SW 1271 (cell line): Measurements from ENCODE around the gene ZNF541.
"Not testable (repeated sequence)": the region's sequence is repeated elsewhere in the genome, so short reads cannot be mapped to it uniquely, and the experiment has no call there.

Experiments used
- DNase-seq, 2 experiments: peaks; one replicate each; lab custom pipeline; 2025; lab: John Stamatoyannopoulos, UW

Gene ZNF541

DNA sequence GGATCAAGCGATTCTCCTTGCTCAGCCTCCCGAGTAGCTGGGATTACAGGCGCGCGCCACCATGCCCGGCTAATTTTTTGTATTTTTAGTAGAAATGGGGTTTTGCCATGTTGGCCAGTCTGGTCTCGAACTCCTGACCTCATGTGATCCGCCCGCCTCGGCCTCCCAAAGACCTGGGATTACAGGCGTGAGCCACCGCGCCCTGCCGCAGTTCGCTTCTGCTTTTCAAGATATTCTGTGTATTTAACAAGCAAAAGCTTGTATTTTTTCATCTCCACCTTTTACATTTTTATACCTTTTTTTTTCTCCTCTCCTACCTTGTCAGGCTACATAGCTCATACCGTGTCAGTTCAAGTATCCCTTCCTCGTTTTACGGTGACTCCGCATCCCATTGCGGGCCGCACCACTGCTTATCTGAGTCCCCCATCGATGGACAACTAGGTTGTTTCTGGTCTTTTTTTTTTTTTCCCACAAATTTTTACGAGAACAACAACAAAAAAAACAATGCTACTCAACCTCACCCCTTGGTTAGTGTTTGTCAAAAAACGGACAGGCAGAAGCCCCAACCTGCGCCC is 26.8 kb upstream of the ZNF541 start:
- peak in 1 of 2 experiments; percentile 36 for DNase-seq

DNA sequence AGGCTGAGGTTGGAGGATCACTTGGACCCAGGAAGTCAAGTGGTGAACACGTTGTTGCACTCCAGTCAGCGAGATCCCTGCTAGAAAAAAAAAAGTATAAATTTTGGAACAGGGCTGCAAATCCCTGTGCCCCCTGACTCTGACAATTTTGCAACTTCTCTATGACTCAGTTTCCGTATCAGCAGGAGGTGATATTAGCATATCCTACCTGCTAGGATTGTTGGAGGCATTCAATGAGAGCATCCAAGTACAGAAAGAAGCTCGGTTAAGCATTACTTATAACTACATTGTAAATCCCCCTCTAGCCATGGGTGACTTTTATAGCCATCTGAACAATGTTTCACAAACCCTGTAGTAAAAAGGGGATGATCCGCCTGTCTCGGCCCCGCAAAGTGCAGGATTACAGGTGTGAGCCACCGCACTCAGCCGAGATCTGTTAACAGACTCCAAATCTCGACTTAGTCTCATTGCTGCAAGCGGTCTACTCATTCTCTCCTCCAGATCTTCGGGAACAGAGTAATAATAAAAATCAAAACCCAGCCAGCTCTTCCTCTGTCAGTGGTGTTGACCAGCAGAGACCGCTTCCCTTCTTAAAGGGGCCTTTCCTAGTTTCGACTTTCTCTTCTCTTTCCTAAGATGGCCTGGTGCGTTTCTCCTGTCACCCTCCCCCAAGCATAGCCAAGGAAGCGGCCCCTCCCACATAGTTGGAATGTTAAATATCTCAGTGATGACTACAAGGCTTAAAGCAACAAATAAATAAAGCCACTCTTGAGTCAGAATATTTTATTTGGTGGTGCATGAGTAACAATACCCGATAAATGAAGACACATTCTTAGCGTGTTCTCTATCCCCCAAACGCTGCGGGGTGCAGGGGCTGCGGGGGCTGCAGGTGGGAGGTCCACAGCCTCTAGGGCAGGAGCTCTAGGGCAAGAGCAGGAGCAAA is 25.7 kb upstream of the ZNF541 start:
- DNase-seq: peak; percentile 86 to 97

DNA sequence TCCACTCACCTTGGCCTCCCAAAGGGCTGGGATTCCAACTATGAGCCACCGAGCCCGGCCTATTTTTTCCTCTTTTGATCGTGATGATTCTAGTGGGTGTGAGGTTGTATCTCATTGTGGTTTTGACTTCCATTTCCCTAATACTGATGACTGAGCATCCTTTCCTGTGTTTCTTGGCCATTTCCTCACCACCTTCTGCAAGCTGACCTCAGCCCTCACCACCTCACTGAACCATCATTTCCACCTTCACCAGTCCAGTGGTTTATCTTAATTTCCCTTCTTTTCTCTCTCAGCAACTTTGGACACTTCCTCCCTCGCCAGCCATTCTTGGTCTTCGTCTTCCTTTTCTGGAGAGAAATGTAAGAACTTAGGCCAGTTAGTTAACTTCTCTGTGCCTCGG is 23.0 kb upstream of the ZNF541 start:
- no peak for DNase-seq

DNA sequence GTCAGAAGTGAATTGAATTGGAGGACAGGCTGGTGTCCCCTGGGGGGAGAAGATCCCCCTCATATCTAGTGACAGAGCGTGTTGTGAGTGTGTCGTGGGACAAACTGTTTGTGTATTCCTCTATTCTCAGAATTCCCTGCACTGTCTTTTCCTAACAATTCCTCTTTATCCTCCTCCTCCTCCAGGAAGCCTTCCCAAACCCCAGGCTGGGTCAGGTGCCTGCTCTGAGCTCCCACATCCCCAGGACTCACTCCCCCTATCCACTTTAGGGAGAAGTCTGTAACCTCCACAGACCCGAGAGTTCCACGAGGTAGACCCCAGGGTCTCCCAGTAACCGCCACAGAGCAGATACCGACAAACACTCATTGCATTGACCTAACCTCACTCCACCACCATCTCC is 20.9 kb upstream of the ZNF541 start:
- no peak for DNase-seq

DNA sequence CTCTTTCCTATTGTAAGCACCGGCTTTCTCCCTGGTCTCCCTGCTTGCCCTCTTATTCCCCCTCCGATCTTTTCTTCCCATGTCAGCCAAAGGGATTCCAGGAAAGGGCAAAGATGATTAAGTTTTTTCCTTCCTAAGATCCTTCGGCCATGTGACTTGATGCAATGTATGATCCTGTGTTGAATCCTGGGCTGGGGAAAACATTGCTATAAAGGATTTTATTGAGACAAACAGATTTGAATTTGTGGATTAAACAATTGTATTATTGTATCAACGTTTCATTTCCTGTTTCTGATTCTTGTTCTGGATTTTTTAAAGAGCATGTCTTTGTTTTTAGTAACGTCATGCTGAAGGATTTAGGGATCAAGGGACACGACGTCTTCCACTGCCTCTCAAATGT is 16.9 kb upstream of the ZNF541 start:
- DNase-seq: no peak

DNA sequence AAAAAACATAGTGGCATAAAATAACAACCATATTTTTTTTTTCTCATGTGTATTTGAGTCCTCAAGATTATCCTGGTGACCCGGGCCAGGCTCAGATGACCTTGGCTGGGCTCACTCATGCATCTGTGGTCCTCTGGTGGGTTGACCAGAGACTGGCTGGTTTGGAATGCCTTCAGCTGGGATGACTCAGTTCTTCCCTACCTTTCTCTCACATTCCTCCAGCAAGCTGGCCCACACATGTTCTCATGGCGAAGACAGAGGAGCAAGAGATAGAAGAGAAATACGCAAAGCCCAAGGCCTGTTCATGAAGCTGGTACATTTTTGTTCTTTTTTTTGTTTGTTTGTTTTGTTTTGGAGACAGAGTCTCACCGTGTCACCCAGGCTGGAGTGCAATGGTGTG is 14.3 kb upstream of the ZNF541 start:
- DNase-seq: no peak

DNA sequence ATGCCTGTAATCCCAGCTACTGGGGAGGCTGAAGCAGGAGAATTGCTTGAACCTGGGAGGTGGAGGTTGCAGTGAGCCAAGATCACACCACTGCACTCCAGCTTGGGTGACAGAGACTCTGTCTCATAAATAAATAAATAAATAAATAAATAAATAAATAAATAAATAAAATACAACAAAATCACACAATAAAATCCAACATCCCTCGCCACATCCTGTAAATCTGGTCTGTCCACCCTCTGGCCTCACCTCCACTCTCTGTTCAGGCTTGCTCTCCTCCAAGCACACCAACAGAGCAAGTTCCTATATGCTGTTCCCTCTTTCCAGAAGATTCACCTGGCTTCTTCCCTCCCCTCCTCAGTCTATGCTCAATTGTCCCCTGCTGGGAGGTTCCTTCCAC is 10.2 kb upstream of the ZNF541 start:
- DNase-seq: not testable (repeated sequence)

DNA sequence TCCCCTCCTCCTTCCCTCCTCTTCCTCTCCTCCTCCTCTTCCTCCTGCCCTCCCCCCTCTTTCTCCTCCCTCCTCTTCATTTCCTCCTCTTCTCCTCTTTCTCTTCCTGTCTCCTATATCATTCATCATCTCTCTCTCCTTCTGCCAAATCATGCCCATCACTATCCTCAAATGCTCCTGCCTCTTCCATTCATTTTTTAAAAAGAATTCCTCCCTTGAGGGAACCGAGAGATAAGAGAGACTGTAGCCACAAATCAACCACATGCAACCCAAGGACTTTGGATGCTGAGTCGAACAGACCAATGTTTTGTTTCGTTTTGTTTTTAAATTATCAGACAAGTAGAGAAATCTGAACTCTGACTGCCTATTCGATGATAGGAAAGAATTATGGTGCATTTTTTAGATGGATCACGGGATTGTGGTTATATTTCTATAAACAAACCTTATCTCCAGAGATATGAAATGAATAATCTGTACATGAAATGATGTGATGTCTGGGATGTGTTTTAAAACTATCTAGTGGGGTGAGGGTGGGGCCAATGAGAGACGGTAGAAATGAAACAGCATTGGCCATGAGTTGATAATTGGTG is 9.5 kb upstream of the ZNF541 start:
- DNase-seq: no peak

DNA sequence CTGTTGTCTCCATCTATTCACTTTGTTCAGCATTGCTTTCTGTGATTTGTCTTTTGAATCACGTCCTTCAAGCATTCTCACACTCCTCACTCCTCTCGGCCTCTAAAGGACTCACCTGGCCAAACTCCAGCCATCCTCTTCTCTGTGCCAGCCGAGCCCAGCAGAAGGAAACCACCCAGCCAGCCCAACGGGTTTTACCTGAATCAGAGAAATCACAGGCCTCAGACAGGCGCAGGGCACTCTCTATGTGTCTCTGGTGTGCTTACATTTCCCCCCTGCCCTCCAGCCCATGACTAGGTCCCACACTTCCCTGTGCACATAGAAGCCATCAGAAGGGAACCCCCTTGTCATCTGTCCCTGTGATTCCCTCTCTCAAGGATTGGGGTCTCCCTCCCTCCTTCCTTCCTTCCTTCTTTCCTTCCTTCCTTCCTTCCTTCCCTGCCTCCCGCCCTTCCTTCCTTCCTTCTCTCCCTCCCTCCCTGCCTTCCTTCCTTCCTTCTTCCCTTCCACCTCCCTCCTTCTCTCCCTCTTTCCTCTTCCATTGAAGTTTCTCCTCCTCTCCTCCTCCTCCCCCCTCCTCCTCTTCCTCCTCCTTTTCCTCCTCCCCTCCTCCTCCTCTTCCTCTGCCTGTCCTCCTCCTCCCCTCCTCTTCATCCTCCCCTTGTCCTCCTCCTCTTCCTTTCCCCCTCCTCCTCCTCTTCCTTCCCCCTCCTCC is 8.8 kb upstream of the ZNF541 start:
- no peak for DNase-seq

DNA sequence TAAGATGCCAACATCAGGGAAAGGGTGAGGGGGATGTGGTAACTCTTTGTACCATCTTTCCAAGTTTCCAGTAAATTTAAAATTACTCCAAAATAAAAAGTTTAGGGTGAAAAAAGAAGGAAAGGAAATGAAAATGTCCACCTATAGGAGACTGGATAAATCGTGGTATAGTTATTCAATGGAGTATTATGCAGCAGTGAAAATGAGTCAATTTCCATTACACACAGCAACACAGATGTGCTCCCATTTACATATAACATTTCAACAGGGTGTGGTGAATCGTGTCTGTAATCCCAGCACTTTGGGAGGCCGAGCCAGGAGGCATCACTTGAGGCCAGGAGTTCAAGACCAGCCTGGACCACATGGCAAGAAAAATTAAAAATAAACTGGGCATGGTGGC is 7.4 kb upstream of the ZNF541 start:
- DNase-seq: no peak

DNA sequence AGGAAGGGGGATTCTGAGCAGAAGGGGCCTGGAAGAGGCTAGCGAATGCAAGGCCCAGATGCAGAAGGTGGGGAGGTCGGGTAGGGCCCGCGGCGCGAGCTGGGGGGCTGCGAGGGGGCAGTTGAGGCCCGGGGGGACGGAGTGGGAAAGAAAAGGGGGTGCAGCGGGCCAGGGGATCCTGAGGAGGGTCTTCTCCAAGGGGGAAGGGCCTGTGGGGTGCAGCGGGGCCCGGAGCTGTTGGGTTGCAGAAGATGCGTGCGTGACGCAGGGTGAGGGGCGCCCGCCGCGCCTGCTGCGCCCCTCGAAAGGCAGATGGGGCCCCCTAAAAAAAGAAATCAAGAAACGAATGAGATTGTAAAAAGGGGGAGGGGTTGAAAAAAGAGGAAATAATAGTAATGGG is 313 bp downstream of the ZNF541 start:
- no peak for DNase-seq

DNA sequence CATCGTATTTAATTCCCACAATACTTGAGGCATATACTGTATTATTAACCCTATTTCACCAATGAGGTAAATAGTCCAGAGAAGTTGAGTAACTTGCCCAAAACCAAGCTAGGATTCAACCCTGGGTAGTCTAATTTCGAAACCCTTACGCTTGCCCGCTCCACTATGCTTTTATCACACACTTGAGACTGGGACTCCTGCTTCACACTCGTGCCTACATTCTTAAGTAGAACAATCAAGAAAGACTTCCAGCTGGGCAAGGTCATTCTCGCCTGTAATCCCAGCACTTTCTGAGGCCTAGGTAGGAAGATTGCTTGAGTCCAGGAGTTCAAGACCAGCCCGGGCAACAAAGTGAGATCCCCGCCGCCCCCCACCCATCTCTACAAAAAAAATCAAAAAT is 3.6 kb downstream of the ZNF541 start:
- no peak for DNase-seq

DNA sequence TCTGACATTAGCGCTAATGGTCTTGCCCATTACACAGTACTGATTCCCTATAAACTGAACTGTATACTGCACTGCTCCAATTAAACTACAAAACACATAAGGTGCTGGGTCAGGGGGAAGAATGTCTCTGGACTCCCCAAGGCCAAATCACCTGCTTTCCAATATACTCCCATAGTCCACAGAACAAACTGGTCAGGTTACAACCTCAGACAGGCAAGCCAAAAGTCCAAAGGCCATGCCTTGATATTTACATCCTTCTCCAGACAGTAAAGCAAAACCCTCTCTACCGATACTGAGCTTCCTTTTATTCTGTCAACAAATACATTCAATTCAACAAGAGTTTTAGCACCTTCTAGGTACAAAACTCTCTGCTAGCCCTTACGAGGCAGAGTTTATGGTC is 8.9 kb downstream of the ZNF541 start:
- no peak for DNase-seq

DNA sequence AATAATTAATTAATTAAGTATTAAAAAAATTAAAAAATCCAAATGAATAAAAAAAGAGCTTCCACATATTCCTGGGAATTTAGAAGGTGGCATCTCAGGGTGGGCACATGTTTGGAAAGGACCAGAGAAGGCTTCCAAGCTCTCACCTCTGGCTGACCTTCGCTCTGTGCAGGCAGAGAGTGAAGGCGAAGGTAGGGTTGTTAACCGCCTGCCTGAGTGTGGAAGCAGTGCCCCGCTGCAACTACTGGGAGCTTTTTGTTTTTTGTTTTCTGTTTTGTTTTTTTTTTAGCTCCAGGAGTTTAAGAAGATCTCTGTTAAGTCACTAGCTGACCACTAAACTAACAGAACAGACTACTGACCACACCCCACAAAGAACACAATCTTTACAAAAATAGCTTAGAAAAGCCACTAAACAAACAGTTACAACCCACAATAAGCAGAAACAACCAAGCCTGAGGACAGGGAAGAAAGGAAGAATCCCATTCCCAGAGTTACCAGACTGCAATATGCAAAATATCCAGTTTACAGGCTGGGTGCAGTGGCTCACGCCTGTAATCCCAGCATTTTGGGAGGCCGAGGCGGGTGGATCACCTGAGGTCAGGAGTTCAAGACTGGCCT is 11.4 kb downstream of the ZNF541 start:
- DNase-seq: no peak

DNA sequence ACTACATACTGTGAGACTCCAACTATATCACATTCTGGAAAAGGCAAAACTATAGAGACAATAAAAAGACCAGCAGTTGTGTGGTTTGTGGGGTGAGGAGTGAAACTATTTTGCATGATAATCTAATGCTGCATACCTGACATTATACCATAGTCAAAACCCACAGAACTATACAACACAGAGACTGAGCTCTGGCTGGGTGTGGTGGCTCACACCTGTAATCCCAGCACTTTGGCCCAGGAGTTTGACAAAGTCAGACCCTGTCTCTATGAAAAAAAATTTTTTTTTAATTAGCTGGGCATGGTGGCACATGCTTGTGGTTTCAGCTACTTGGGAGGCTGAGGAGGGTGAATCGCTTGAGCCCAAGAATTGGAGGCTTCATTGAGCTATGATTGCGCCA is 11.9 kb downstream of the ZNF541 start:
- DNase-seq: no peak

DNA sequence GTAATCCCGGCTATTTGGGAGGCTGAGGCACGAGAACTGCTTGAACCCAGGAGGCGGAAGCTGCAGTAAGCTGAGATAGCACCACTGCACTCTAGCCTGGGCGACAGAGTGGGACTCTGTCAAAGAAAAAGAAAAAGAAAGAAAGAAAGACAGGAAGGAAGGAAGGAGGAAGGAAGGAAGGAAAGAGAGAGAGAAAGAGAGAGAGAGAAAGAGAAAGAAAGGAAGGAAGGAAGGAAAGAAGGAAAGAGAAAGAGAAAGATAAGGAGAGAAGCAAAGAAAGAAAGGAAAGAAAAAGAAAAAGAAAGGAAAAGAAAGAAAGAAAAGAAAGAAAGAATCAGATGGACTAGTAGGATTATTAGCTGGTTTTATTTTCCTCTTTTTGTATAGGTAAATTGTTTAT is 22.8 kb downstream of the ZNF541 start:
- no peak for DNase-seq

DNA sequence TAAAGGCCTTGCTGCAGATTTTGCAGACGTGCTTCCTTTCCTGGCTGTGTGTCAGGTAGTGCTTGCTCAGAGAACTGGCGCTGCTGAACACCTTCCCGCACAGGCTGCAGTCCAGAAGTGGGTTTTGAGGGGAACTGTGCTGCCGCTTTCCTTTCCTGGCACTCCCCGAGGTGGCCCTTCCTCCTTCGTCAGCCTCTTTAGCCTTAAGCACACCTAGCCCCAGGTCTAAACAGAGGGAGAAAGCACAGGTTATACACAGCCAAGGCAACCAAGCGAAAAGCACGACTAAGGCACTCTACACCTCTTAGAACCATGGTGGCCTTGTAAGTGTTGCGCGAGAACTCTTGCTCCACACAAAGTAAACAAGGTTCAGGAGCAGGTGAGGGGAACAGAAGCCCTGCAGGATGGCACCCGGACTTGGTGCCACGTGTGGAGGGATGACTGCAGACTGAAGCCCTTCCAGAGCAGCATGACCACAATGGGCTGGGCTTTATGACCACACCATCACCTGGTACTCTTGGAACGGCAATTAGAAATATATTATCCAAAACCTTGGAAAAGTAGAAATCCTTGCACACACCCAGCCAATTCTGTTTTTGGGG is 23.6 kb downstream of the ZNF541 start:
- no peak for DNase-seq

DNA sequence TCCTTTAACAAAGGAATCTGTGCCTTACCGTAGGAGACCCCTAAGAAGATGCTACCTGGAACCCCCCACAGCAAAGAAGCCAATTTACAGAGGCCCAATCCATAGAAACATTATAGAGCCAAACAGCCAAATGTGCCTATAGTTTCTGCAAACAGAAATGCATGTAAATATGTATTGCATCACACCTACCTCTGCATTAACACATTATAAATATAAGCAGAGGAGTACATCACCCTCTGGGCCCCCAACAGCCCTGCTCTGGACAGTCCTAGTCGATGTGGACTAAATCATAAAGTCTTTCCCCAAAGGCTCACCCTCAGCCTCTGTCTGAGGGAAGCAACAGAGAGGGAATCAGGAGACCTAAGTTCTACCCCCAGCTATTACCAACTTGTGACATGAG is 25.7 kb downstream of the ZNF541 start:
- DNase-seq: no peak

DNA sequence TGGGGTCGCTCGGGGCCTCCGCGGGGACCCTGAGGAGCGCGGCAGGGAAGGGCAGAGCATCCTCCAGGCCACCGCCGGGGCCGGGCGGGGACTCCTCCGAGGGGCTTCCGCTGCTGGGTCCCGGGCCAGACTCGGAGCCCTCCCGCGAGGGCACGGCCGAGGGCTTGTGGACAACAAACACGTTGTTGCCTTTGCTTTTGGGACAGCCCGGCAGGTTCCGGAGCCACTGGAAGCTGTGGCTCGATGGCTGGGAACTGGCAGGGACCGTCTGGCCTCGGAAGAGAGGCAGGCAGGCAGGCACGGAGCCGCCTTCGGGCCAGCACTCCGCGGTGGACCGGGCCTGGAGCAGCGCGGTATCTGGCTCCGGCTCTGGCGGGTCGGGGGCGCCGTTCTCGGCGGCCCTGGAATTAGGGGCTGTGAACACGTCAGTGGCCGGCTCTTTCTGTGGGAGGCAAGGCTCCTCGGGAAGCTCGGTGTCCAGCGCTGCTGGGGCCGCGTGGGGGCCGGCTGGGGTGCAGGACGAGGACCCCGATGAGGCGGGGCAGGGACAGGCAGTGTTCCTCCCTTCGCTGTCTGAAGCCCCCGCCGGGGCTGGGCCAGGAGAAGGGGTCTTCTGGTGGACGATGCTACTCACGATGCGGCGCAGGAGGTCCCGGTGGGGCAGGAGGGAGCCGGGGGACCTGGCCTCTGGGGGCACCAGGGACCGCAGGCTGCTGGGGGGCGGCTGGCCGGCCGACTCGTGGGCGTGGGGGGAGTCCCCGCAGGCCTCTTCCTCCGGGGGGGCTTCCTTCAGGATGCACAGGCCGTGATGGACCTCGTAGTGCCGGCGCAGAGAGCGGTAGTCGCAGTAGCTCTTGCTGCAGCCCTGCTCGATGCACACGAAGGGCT is 27.6 kb downstream of the ZNF541 start:
- no peak for DNase-seq

DNA sequence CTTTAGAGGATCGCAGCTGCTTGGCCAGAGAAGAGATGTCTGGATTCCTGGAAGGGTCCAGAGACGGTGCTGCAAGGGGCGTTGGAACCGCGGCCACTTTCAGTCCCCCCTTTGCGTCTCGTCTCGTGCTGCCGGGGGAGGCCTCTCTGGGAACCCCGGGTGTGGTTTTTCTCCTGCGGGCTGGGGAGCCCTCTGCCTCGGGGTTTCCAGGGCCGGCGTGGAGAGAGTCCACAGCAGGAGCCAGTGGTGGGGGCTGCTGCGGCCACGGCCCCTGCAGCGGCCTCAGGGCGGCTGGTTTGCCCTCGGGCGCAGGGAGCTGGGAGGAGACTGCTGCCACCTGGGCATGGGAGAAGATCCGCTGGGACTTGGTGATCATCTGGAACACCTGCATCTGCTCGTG is 28.5 kb downstream of the ZNF541 start:
- no peak for DNase-seq

DNA sequence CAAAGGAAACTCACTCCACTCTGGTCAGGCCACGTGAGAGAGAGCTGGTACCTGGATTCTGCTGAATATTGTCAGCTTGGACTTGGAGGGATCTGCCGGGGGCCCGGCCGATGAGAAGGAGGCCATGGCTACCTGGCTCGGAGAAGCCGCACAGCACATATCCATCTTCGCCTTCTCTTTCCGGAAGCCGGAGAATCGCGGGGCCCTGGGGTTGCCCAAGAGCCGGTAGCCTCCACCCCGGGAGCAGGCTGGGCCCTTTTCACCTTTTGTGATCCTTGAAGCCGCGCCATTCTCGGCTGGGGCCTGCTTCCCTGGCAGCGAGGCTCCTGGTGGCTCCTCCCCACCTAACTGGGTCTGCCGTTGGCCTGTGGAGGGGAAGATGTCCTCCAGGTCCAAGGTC is 28.9 kb downstream of the ZNF541 start:
- no peak for DNase-seq
